ENCODE results near the gene FRG2B. TPM values are rescaled to one million over a fixed set of nuclear protein-coding genes. Genes with fewer than 3 reads are reported as not detected.
A peak's percentile ranks its signal among the peaks of the same experiment; 100 is the strongest.
"Not testable (repeated sequence)": the region's sequence is repeated elsewhere in the genome, so short reads cannot be mapped to it uniquely, and the experiment has no call there.

FRG2B gene
- polyA plus RNA-seq, 1 of the 3 experiments (the other 2 are of a cell fraction): not detected

GRCh38 chr10:133648872-133649455 is 22.4 kb upstream of the FRG2B start:
- H3K4me2 ChIP-seq; H3K36me3 ChIP-seq (replicated peaks in 1 of 2; ENCODE audit: control insufficient read depth in 1 of 2, insufficient read depth in 2 of 2, low read length in 1 of 2); H3K79me2 ChIP-seq (ENCODE audit: insufficient read depth); H2AFZ ChIP-seq (ENCODE audit: low read depth); H3F3A ChIP-seq (replicated peaks; ENCODE audit: insufficient read depth); H3K4me3 ChIP-seq (ENCODE audit: low read depth in 2 of 2, low read length in 1 of 2); H3K4me1 ChIP-seq (ENCODE audit: control insufficient read depth in 1 of 2, insufficient read depth in 2 of 2, low read depth in 1 of 2, low read length in 1 of 2); H3K9ac ChIP-seq; POLR2A ChIA-PET; H4K20me1 ChIP-seq (ENCODE audit: insufficient read depth); DNase-seq; CTCF ChIA-PET; H3K9me3 ChIP-seq; H3K27me3 ChIP-seq (ENCODE audit: insufficient read depth); H3K27ac ChIP-seq (ENCODE audit: low read depth in 2 of 2, low read length in 1 of 2); H3K9me2 ChIP-seq: not testable (repeated sequence)
- 100% methylated on average over 4 of the region's 22 CpGs for WGBS (ENCODE audit: low lambda C conversion rate)

GRCh38 chr10:133647075-133647748 is 20.6 kb upstream of the FRG2B start:
- H3K9me2 ChIP-seq; H3K4me3 ChIP-seq (ENCODE audit: low read depth in 2 of 2, low read length in 1 of 2); H3K79me2 ChIP-seq (ENCODE audit: insufficient read depth); H3F3A ChIP-seq (replicated peaks; ENCODE audit: insufficient read depth); H3K27me3 ChIP-seq (ENCODE audit: insufficient read depth); H3K27ac ChIP-seq (ENCODE audit: low read depth in 2 of 2, low read length in 1 of 2); DNase-seq; POLR2A ChIA-PET; H4K20me1 ChIP-seq (ENCODE audit: insufficient read depth); H3K9ac ChIP-seq; H2AFZ ChIP-seq (ENCODE audit: low read depth); H3K4me2 ChIP-seq; H3K36me3 ChIP-seq (replicated peaks in 1 of 2; ENCODE audit: control insufficient read depth in 1 of 2, insufficient read depth in 2 of 2, low read length in 1 of 2); H3K4me1 ChIP-seq (ENCODE audit: control insufficient read depth in 1 of 2, insufficient read depth in 2 of 2, low read depth in 1 of 2, low read length in 1 of 2); H3K9me3 ChIP-seq; CTCF ChIA-PET: not testable (repeated sequence)
- 10% methylated on average over 14 of the region's 18 CpGs for WGBS (ENCODE audit: low lambda C conversion rate)
- TF ChIP-seq CTCF (IDR thresholded peaks at IDR 0.05): peak; percentile 63

- H3K4me3 ChIP-seq (ENCODE audit: low read depth in 2 of 2, low read length in 1 of 2): peak overlapping the region; percentile 51
- H3K9me3 ChIP-seq; H2AFZ ChIP-seq (ENCODE audit: low read depth); H3K27ac ChIP-seq (ENCODE audit: low read depth in 2 of 2, low read length in 1 of 2); H3F3A ChIP-seq (replicated peaks; ENCODE audit: insufficient read depth); H3K27me3 ChIP-seq (ENCODE audit: insufficient read depth); H3K79me2 ChIP-seq (ENCODE audit: insufficient read depth); POLR2A ChIA-PET; H4K20me1 ChIP-seq (ENCODE audit: insufficient read depth); CTCF ChIA-PET; H3K36me3 ChIP-seq (replicated peaks in 1 of 2; ENCODE audit: control insufficient read depth in 1 of 2, insufficient read depth in 2 of 2, low read length in 1 of 2); H3K4me1 ChIP-seq (ENCODE audit: control insufficient read depth in 1 of 2, insufficient read depth in 2 of 2, low read depth in 1 of 2, low read length in 1 of 2); DNase-seq; H3K9me2 ChIP-seq: not testable (repeated sequence)
- peak overlapping the region; percentile 76 for H3K4me2 ChIP-seq
- H3K9ac ChIP-seq: peak overlapping the region; percentile 48; the same call in 1 of the 2 replicates
- 13% methylated on average over 13 of the region's 30 CpGs for WGBS (ENCODE audit: low lambda C conversion rate)
Observed at GRCh38 chr10:133637846-133638235, 11.2 kb upstream of the FRG2B start.

GRCh38 chr10:133637202-133637845 is 10.7 kb upstream of the FRG2B start:
- H3K27ac ChIP-seq (ENCODE audit: low read depth in 2 of 2, low read length in 1 of 2); H3K36me3 ChIP-seq (replicated peaks in 1 of 2; ENCODE audit: control insufficient read depth in 1 of 2, insufficient read depth in 2 of 2, low read length in 1 of 2); H3K27me3 ChIP-seq (ENCODE audit: insufficient read depth); DNase-seq; H3F3A ChIP-seq (replicated peaks; ENCODE audit: insufficient read depth); H3K4me1 ChIP-seq (ENCODE audit: control insufficient read depth in 1 of 2, insufficient read depth in 2 of 2, low read depth in 1 of 2, low read length in 1 of 2); H3K79me2 ChIP-seq (ENCODE audit: insufficient read depth); H2AFZ ChIP-seq (ENCODE audit: low read depth); CTCF ChIA-PET; H4K20me1 ChIP-seq (ENCODE audit: insufficient read depth); H3K9me2 ChIP-seq; POLR2A ChIA-PET; H3K9me3 ChIP-seq: not testable (repeated sequence)
- WGBS (ENCODE audit: low lambda C conversion rate): no CpG with 5 or more reads among the region's 35 CpGs
- 0 out of 2 replicates have a peak overlapping the region, but pooled peaks have one; percentile 76 for H3K4me2 ChIP-seq
- 0 out of 2 replicates have a peak overlapping the region, but pooled peaks have one; percentile 48 for H3K9ac ChIP-seq
- H3K4me3 ChIP-seq (ENCODE audit: low read depth in 2 of 2, low read length in 1 of 2): peak overlapping the region in 1 of 2 experiments; percentile 51; a peak in 2 of 4 replicates

- H3K4me1 ChIP-seq (ENCODE audit: control insufficient read depth in 1 of 2, insufficient read depth in 2 of 2, low read depth in 1 of 2, low read length in 1 of 2); H3K4me3 ChIP-seq (ENCODE audit: low read depth in 2 of 2, low read length in 1 of 2); H3K9me2 ChIP-seq; H3K9ac ChIP-seq; CTCF ChIA-PET; H3K36me3 ChIP-seq (replicated peaks in 1 of 2; ENCODE audit: control insufficient read depth in 1 of 2, insufficient read depth in 2 of 2, low read length in 1 of 2); DNase-seq; H4K20me1 ChIP-seq (ENCODE audit: insufficient read depth); POLR2A ChIA-PET; H3K4me2 ChIP-seq; H3K27me3 ChIP-seq (ENCODE audit: insufficient read depth); H3K9me3 ChIP-seq; H2AFZ ChIP-seq (ENCODE audit: low read depth); H3F3A ChIP-seq (replicated peaks; ENCODE audit: insufficient read depth); H3K79me2 ChIP-seq (ENCODE audit: insufficient read depth); H3K27ac ChIP-seq (ENCODE audit: low read depth in 2 of 2, low read length in 1 of 2): not testable (repeated sequence)
- WGBS (ENCODE audit: low lambda C conversion rate): 19% methylated on average over 4 of the region's 5 CpGs
Observed at GRCh38 chr10:133630723-133631249, 4.2 kb upstream of the FRG2B start.

All from SK-N-SH (cell line).